ENCODE results near the gene DOCK2. TPM values are rescaled to one million over a fixed set of nuclear protein-coding genes. Genes with fewer than 3 reads are reported as not detected.

The DOCK2 gene
- total RNA-seq, 1 donor from 2014 or later: 4.2 TPM

GRCh38 chr5:170038241-170038640, 401.2 kb downstream of the DOCK2 start:
- Histone ChIP-seq H3K36me3 (no peaks in the 10 kb centered on the region), H3K27me3 (ENCODE audit: low read depth) (peaks cover 31% of the 10 kb centered on the region), H3K4me3 (no peak overlapping the region), H3K9me3 (replicated peaks) (no peaks in the 10 kb centered on the region), H3K4me1 (no peaks in the 10 kb centered on the region), H3K27ac (replicated peaks) (no peak overlapping the region)
- intact Hi-C loops (cut with micrococcal nuclease): no loop called here
- no peak for DNase-seq
- TF ChIP-seq CTCF (IDR thresholded peaks at IDR 0.05; ENCODE audit: borderline replicate concordance): no peak

GRCh38 chr5:170039830-170040229, 402.8 kb downstream of the DOCK2 start:
- Histone ChIP-seq H3K9me3 (replicated peaks) (no peaks in the 10 kb centered on the region), H3K36me3 (no peaks in the 10 kb centered on the region), H3K4me3 (no peak overlapping the region), H3K27me3 (ENCODE audit: low read depth) (peaks cover 31% of the 10 kb centered on the region), H3K27ac (replicated peaks) (no peak overlapping the region), H3K4me1 (no peaks in the 10 kb centered on the region)
- no peak for TF ChIP-seq CTCF (IDR thresholded peaks at IDR 0.05; ENCODE audit: borderline replicate concordance)
- no peak for DNase-seq
- intact Hi-C loops (cut with micrococcal nuclease): no loop called here

- Histone ChIP-seq H3K4me1 (no peaks in the 10 kb centered on the region), H3K27me3 (ENCODE audit: low read depth) (peaks cover 17% of the 10 kb centered on the region), H3K36me3 (no peaks in the 10 kb centered on the region), H3K27ac (replicated peaks) (no peak overlapping the region), H3K4me3 (no peak overlapping the region), H3K9me3 (replicated peaks) (no peaks in the 10 kb centered on the region)
- no peak for TF ChIP-seq CTCF (IDR thresholded peaks at IDR 0.05; ENCODE audit: borderline replicate concordance)
- DNase-seq: no peak
- intact Hi-C loops (cut with micrococcal nuclease): no loop called here
Measured at GRCh38 chr5:170046241-170046640, 409.2 kb downstream of the DOCK2 start.

- H3K4me3 ChIP-seq: no peak overlapping the region
- H3K4me1 ChIP-seq: no peaks in the 10 kb centered on the region
- DNase-seq: no peak
- intact Hi-C loops (cut with micrococcal nuclease): no loop called here
- no peak overlapping the region for H3K27ac ChIP-seq (replicated peaks)
- peaks cover 12% of the 10 kb centered on the region for H3K27me3 ChIP-seq (ENCODE audit: low read depth)
- TF ChIP-seq CTCF (IDR thresholded peaks at IDR 0.05; ENCODE audit: borderline replicate concordance): no peak
- H3K36me3 ChIP-seq: no peaks in the 10 kb centered on the region
- no peaks in the 10 kb centered on the region for H3K9me3 ChIP-seq (replicated peaks)
Measured at GRCh38 chr5:170049713-170050112, 412.6 kb downstream of the DOCK2 start.

GRCh38 chr5:170053896-170054295, 416.8 kb downstream of the DOCK2 start:
- Histone ChIP-seq H3K27ac (replicated peaks) (no peak overlapping the region), H3K4me1 (no peaks in the 10 kb centered on the region), H3K36me3 (no peaks in the 10 kb centered on the region), H3K9me3 (replicated peaks) (peaks cover 5% of the 10 kb centered on the region), H3K27me3 (ENCODE audit: low read depth) (peaks cover 13% of the 10 kb centered on the region), H3K4me3 (no peak overlapping the region)
- DNase-seq: no peak
- intact Hi-C loops (cut with micrococcal nuclease): no loop called here
- no peak for TF ChIP-seq CTCF (IDR thresholded peaks at IDR 0.05; ENCODE audit: borderline replicate concordance)

- Histone ChIP-seq H3K9me3 (replicated peaks) (peaks cover 12% of the 10 kb centered on the region), H3K27me3 (ENCODE audit: low read depth) (peaks cover 9% of the 10 kb centered on the region), H3K4me1 (no peaks in the 10 kb centered on the region), H3K36me3 (no peaks in the 10 kb centered on the region), H3K4me3 (no peak overlapping the region), H3K27ac (replicated peaks) (no peak overlapping the region)
- DNase-seq: no peak
- TF ChIP-seq CTCF (IDR thresholded peaks at IDR 0.05; ENCODE audit: borderline replicate concordance): no peak
- intact Hi-C loops (cut with micrococcal nuclease): no loop called here
Measured at GRCh38 chr5:170055606-170056005, 418.5 kb downstream of the DOCK2 start.

All from left ventricle myocardium inferior (tissue), 1 donor.